AG10803 (cell line): Measurements from ENCODE around the gene MAP4K2.

Source experiments
- DNase-seq: peaks from one replicate; pipeline ENCODE4 v3.0.0; 2010; ENCODE audit warnings: low read depth
- H3K4me3 ChIP-seq: 2 replicates; pipeline ENCODE4 v1.5.1; 2011; ENCODE audit warnings: mild to moderate bottlenecking, low read length, control low read depth
- TF ChIP-seq, protein P1 (sequence below): conservative IDR thresholded peaks from 2 replicates; pipeline ENCODE4 v1.5.1; 2011; ENCODE audit warnings: mild to moderate bottlenecking, low read length, control low read depth, inconsistent platforms

Gene MAP4K2

GRCh38 chr11:64787526-64788320, 15.3 kb downstream of the MAP4K2 start:
- TF ChIP-seq, protein P1, sequence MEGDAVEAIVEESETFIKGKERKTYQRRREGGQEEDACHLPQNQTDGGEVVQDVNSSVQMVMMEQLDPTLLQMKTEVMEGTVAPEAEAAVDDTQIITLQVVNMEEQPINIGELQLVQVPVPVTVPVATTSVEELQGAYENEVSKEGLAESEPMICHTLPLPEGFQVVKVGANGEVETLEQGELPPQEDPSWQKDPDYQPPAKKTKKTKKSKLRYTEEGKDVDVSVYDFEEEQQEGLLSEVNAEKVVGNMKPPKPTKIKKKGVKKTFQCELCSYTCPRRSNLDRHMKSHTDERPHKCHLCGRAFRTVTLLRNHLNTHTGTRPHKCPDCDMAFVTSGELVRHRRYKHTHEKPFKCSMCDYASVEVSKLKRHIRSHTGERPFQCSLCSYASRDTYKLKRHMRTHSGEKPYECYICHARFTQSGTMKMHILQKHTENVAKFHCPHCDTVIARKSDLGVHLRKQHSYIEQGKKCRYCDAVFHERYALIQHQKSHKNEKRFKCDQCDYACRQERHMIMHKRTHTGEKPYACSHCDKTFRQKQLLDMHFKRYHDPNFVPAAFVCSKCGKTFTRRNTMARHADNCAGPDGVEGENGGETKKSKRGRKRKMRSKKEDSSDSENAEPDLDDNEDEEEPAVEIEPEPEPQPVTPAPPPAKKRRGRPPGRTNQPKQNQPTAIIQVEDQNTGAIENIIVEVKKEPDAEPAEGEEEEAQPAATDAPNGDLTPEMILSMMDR: peak; percentile 72
- no peak overlapping the region for H3K4me3 ChIP-seq
- DNase-seq: peak; percentile 31

- DNase-seq: no peak
- no peak overlapping the region for H3K4me3 ChIP-seq
- TF ChIP-seq, protein P1: no peak
Observed at GRCh38 chr11:64786308-64786707, 16.7 kb downstream of the MAP4K2 start.

GRCh38 chr11:64784813-64785581, 18.0 kb downstream of the MAP4K2 start:
- H3K4me3 ChIP-seq: no peak overlapping the region
- no peak for DNase-seq
- TF ChIP-seq, protein P1: no peak

DNA sequence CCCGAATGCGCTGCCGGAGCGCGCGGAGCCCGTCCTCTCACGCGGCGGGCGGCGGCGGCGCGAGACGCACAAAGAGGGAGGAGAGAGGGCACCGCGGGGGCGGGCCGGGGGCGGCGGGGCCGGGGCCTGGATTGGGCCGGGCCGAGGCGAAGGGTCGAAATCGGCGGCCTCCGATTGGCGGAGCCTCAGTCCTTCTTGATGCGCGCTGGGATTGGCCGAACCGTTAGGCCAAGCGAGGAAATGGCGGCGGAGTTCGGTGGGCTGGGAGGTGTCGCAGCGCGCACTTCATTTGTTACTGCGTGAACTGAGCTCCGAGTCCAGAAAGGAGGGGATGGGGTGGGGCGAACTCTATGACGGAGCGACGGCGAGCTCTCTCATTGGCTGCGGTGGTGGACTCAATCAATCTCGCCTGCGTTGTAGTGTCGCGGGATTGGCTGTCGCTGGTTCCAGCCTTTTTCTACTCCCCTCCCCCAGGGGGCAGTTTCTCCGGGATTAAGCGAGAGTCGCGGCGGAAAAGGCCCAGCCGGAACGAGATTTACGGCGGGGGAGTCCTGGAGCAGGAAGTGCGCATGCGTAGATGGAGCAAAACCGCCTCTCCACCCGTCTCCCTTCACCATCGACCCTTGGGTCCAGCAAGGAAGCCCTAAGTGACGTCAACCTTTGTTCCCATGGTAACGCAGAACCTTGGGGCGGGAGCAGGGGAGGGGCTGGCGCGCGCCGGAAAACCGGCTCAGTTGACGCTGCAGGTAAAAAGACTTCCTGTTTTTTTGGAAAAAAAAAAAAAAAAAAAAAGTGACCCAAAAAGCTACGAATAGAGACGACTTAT, 24.3 kb downstream of the MAP4K2 start, which contains the start of gene SF1:
Gene SF1 (minus strand): TSS at position 70 of the 826 bp plus-strand sequence. CDS start 150 bp downstream, outside the sequence.
- peak within 1 kb of the TSS; percentile 96 for H3K4me3 ChIP-seq
- TF ChIP-seq, protein P1: no peak
- peak; percentile 99 for DNase-seq

GRCh38 chr11:64778223-64778472, 24.9 kb downstream of the MAP4K2 start:
- H3K4me3 ChIP-seq: peak overlapping the region; percentile 69
- DNase-seq: no peak
- TF ChIP-seq, protein P1: no peak

DNA sequence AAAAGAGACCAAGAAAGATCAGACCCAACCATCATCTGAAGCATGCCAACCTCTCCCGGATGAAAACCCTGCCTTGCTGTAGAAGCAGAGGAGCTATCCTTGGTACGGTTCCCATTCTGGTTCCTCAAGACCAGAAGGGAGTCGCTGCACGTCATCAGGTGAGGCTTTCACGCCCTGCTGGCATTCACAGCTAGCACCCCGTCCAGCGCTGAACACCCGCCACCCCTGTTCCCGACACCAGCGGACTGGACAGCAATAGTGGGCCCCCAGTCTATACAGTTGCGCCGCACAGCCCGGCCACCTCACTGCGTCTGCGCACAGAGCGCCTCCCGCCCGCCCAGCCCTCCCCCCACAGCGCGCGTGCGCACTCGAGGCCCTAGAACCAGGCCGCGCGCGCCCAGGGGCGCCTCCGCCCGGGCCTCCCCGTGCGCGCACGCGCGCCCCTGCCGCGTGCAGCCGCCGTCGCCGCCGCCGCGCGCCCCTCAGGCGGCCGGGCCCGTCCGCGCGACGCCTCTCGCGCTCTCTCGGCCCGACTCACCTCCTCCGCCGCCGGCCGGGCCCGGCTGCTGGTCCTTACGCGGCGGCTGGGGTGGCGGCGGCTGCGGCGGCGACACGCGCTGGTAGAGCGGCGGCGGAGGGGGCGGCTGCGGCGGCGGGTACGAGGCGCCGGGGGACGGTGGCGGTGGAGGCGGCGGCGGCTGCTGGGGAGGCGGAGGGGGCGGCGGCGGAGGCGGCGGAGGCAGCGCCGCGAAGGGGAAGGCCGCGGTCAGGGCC, 25.4 kb downstream of the MAP4K2 start:
- TF ChIP-seq, protein P1: no peak
- H3K4me3 ChIP-seq: peak overlapping the region; percentile 96
- DNase-seq: peak; percentile 74
